GM21360 (cell line): ENCODE results near the gene SPATA13.
"Not testable (repeated sequence)": the region's sequence is repeated elsewhere in the genome, so short reads cannot be mapped to it uniquely, and the experiment has no call there.

ENCODE experiments used
- ATAC-seq: cut with Tn5 transposase; IDR thresholded peaks from one replicate; pipeline ENCODE4 v1.9.1; 2021; ENCODE audit warnings: mild to moderate bottlenecking, moderate library complexity; ENCODE audit not compliant: unreplicated experiment

SPATA13 gene

GRCh38 chr13:24307211-24308067 is 146.9 kb downstream of the SPATA13 start:
- no peak for ATAC-seq

GRCh38 chr13:24308068-24308445 is 147.5 kb downstream of the SPATA13 start:
- no peak for ATAC-seq

GRCh38 chr13:24308488-24309020 is 148.0 kb downstream of the SPATA13 start:
- no peak for ATAC-seq

GRCh38 chr13:24309300-24309699 is 148.8 kb downstream of the SPATA13 start, which contains the start of gene C1QTNF9:
C1QTNF9 (plus strand) TSS chr13:24309580; CDS start chr13:24316004, 6,424 bp downstream.
- ATAC-seq: not testable (repeated sequence)

GRCh38 chr13:24313439-24313838 is 152.9 kb downstream of the SPATA13 start:
- ATAC-seq: no peak

- not testable (repeated sequence) for ATAC-seq
These were observed 157.3 kb downstream of the SPATA13 start for GRCh38 chr13:24317835-24318234.

GRCh38 chr13:24318878-24319277 is 158.4 kb downstream of the SPATA13 start:
- ATAC-seq: not testable (repeated sequence)

GRCh38 chr13:24319641-24320040 is 159.1 kb downstream of the SPATA13 start:
- ATAC-seq: not testable (repeated sequence)

- ATAC-seq: not testable (repeated sequence)
These were observed 160.9 kb downstream of the SPATA13 start for GRCh38 chr13:24321416-24321815.

GRCh38 chr13:24322470-24322869 is 161.9 kb downstream of the SPATA13 start:
- not testable (repeated sequence) for ATAC-seq

- ATAC-seq: no peak
These were observed 162.7 kb downstream of the SPATA13 start for GRCh38 chr13:24323036-24323738.

- no peak for ATAC-seq
These were observed 163.2 kb downstream of the SPATA13 start for GRCh38 chr13:24323739-24324075.

GRCh38 chr13:24327598-24327997 is 167.1 kb downstream of the SPATA13 start:
- ATAC-seq: not testable (repeated sequence)

GRCh38 chr13:24328145-24328544 is 167.6 kb downstream of the SPATA13 start:
- ATAC-seq: no peak

GRCh38 chr13:24338721-24339120 is 178.2 kb downstream of the SPATA13 start:
- no peak for ATAC-seq

- no peak for ATAC-seq
These were observed 179.6 kb downstream of the SPATA13 start for GRCh38 chr13:24339937-24340607.

GRCh38 chr13:24340608-24340955 is 180.1 kb downstream of the SPATA13 start:
- no peak for ATAC-seq

- ATAC-seq: no peak
These were observed 180.9 kb downstream of the SPATA13 start for GRCh38 chr13:24341439-24341838.

- ATAC-seq: no peak
These were observed 187.9 kb downstream of the SPATA13 start for GRCh38 chr13:24348385-24348784.

GRCh38 chr13:24348797-24349515 is 188.4 kb downstream of the SPATA13 start:
- no peak for ATAC-seq
